Activated T-helper 9 cell treated with anti-CD3 and anti-CD28 coated beads, Interleukin-2, amount 50 U/mL, for 16 hours (primary cell): ENCODE results near the gene TNFSF12.

Source experiments
- DNase-seq: peaks from one replicate; pipeline ENCODE4 v3.0.0-alpha.2; 2020; ENCODE audit warnings: low read depth

Gene TNFSF12

GRCh38 chr17:7570351-7570750, 21.5 kb downstream of the TNFSF12 start:
- DNase-seq = no peak

GRCh38 chr17:7572338-7572587, 23.4 kb downstream of the TNFSF12 start:
- no peak for DNase-seq

GRCh38 chr17:7572588-7573323, 23.9 kb downstream of the TNFSF12 start:
- peak; percentile 99 for DNase-seq

- DNase-seq = peak; percentile 87
These were observed 24.6 kb downstream of the TNFSF12 start for GRCh38 chr17:7573324-7574080.

GRCh38 chr17:7574176-7574953, 25.5 kb downstream of the TNFSF12 start:
- no peak for DNase-seq

DNA sequence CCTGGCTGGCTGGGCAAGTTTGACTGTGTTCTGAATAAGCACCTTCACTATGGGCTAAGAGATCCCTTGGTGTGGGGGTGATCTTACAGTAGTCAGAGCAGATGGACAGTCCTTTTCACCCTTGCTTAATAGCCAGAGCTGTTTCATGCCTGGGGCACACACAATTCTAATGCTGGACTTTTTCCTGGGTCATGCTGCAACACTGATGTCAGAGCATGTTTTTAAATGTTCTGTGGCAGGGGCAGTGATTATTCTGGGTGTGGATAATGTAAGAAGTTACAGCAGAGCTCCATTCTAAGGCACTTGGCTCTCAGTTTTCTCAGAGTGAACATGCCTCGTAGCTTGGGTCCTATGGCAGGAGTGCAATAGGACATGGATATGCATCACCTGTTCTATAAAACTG, 26.6 kb downstream of the TNFSF12 start:
- DNase-seq = no peak

DNA sequence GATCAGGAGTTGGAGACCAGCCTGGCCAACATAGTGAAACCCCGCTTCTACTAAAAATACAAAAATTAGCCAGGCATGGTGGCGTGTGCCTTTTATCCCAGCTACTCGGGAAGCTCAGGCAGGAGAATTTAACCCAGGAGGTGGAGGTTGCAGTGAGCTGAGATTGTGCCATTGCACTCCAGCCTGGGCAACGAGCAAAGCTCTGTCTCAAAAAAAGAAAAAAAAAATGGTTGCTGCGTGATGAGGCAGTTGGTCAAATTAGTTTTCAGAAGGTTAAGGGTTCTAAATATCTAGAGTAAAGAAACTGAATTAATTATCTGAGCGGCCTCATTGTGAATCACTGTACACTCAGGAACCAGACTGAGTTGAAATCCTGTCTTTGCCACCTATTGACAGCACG, 27.1 kb downstream of the TNFSF12 start:
- no peak for DNase-seq

GRCh38 chr17:7576432-7576937, 27.6 kb downstream of the TNFSF12 start:
- DNase-seq = no peak

- no peak for DNase-seq
These were observed 28.7 kb downstream of the TNFSF12 start for GRCh38 chr17:7577327-7578199.

DNA sequence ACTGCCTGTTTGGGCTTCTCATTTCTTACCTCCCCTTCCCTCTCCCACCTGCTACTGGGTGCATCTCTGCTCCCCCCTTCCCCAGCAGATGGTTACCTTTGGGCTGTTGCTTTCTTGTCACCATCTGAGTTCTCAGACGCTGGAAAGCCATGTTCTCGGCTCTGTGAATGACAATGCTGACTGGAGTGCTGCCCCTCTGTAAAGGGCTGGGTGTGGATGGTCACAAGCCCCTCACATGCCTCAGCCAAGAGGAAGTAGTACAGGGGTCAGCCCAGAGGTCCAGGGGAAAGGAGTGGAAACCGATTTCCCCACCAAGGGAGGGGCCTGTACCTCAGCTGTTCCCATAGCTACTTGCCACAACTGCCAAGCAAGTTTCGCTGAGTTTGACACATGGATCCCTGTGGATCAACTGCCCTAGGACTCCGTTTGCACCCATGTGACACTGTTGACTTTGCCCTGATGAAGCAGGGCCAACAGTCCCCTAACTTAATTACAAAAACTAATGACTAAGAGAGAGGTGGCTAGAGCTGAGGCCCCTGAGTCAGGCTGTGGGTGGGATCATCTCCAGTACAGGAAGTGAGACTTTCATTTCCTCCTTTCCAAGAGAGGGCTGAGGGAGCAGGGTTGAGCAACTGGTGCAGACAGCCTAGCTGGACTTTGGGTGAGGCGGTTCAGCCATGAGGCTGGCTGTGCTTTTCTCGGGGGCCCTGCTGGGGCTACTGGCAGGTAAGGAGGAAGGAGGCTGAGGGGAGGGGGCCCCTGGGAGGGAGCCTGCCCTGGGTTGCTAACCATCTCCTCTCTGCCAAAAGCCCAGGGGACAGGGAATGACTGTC, 30.4 kb downstream of the TNFSF12 start, which contains the start of gene CD68:
Gene CD68, plus strand, starts transcription at position 638 of the 833 bp plus-strand sequence. Its CDS starts 40 bp downstream, at position 678.
- DNase-seq = peak; percentile 54

GRCh38 chr17:7579834-7580603, 31.2 kb downstream of the TNFSF12 start:
- DNase-seq = no peak

DNA sequence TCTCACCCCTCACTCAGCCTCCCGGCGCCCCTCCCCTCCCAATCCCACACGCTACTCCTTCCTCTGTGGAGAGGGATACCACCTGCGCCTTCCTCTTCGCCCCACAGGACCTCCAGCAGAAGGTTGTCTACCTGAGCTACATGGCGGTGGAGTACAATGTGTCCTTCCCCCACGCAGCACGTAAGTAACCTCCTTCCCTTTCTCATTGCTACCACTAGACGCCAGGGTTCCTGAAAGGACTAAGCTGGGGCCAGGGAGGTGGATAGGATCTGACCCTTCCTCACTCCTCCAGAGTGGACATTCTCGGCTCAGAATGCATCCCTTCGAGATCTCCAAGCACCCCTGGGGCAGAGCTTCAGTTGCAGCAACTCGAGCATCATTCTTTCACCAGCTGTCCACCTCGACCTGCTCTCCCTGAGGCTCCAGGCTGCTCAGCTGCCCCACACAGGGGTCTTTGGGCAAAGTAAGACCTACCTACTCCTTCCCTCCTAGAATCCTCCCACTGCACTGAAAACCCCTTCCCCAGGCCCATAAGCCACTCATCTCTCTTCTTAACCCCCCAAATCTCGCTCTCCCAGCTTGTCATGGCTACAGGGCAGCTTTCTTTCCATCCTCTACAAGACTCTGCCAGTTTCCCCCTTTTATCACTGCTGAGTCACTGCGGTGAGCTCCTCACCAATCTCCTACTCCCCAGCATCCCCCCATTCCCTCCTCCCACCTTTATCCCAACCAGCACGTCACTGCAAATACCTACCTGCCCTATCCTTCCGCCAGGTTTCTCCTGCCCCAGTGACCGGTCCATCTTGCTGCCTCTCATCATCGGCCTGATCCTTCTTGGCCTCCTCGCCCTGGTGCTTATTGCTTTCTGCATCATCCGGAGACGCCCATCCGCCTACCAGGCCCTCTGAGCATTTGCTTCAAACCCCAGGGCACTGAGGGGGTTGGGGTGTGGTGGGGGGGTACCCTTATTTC, 32.0 kb downstream of the TNFSF12 start:
- no peak for DNase-seq

DNA sequence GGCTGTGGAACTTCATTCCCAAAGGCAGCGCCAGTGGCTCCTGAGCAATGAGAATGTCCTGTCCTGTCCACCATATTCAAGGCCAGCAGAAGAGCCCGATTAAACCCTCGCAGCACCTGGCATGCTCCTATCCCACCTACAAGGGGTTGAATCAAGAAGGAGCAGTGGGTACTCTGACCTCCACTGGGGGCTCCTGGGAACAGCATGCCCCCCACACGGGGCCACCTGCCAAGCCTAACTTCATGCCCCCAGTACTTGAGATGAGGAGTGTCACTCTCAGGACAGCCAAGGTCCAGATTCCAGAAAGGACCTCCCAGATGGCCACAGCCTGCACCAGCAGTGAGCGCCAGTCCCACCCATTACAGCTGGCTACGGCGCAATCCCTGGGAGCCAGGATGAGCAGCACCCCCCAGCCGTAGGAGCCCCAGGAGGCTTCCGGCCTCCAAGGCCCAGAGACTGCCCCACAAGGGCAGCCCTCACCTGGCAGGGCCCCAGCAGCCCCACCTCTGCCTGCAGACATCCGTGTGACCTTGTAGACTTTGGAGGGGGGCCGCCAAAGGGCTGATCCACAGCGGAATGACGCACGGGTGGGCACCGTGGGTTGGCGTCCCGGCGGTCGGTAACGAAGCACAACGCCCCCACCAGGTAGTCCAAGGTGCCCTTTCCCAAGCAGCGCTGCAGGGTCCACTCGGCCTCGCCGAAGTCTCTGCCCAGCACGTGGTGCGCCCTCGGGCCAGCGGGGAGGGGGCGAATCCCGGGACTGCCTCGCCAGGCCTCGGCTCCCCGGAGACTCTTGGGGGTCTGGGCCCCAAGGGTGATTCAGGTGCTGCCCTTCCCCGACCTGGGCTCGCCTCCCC, 33.8 kb downstream of the TNFSF12 start:
- DNase-seq = no peak

DNA sequence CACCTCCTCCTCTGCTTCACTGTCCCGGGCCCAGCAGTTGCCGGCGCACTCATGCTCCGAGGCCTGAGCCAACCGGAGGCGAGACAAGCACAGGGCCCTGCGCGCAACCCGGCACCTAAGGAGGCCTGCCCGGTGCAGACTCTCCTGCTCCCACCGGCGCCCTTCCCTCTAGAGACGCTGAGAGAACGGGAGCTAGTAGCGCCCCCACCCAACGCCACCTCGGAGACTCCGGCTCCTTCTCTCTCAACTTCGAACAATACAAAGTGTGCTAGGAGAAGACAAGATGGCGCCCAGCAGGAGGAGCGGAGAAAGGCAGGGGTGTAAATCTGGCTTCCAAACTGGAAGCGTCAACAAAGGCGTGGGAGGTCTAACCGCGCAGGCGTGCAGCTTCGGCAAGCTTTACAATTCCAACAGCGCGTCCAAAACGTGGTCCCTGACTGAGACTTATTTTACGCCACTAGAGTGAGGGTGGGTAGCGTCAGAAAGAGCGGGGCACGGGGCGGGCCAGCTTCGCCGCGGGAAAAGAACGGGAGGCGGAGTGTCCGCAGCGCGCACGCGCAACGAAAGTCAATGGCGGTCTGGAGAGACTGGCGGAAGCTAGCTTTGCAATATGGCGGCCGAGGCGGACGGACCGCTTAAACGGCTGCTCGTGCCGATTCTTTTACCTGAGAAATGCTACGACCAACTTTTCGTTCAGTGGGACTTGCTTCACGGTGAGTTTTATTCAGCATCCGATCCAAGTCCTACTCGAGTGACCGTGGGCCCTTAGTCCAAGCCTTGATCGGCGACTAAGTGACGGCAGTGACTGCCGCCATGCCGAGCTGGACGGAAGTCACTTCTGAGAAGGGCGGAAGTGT, 34.6 kb downstream of the TNFSF12 start, which contains the start of gene MPDU1:
Gene MPDU1, plus strand, starts transcription at position 600 of the 857 bp plus-strand sequence. Its CDS starts 11 bp downstream, at position 611.
- peak; percentile 93 for DNase-seq

- no peak for DNase-seq
These were observed 38.0 kb downstream of the TNFSF12 start for GRCh38 chr17:7586673-7587419.
